GM18868 (cell line): ENCODE data around the gene RUVBL2.

Source experiments
- ATAC-seq: cut with Tn5 transposase; IDR thresholded peaks from one replicate; pipeline ENCODE4 v1.9.1; 2021; ENCODE audit warnings: mild to moderate bottlenecking, moderate library complexity; ENCODE audit not compliant: unreplicated experiment

Gene RUVBL2

DNA sequence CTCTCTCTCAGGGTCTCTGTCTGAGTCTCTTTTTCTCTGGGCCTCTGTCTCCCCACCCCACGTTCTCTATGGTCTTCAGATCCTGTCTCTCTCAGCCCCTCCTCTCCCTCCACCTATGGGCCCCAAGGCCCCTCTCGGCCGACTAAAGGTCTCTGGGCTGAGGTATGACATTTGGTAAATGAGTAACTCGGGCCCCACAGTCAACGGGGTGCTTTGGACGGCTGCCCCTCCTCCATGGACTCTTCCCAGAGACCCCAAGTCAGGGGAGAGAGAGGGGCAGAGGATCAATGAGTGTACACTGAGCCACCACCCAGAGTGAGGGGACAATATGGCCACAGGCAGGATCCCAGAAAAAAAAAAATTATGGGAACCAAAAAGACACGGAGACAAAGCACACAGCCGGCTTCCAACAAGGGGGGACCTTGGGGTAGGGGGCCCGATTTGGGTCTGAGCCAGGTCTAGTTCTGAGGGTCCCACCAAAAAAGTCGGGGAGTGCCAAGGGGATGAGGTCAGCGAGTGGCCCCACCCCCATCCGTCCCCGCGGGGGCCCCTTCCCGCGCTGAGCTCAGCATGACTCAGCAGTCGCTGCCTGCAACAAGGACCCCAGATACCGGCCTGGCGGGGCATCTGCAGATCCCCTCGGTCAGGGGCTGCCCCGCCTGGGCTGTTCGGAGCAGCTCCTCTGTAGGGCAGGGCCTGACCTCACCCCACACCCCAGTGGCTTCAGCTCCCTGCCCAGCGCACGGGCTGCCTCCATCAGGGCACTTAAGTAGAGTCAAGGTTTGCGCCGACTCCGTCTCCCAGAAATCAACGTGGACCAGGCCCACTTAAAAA, 30.1 kb upstream of the RUVBL2 start:
- no peak for ATAC-seq

DNA sequence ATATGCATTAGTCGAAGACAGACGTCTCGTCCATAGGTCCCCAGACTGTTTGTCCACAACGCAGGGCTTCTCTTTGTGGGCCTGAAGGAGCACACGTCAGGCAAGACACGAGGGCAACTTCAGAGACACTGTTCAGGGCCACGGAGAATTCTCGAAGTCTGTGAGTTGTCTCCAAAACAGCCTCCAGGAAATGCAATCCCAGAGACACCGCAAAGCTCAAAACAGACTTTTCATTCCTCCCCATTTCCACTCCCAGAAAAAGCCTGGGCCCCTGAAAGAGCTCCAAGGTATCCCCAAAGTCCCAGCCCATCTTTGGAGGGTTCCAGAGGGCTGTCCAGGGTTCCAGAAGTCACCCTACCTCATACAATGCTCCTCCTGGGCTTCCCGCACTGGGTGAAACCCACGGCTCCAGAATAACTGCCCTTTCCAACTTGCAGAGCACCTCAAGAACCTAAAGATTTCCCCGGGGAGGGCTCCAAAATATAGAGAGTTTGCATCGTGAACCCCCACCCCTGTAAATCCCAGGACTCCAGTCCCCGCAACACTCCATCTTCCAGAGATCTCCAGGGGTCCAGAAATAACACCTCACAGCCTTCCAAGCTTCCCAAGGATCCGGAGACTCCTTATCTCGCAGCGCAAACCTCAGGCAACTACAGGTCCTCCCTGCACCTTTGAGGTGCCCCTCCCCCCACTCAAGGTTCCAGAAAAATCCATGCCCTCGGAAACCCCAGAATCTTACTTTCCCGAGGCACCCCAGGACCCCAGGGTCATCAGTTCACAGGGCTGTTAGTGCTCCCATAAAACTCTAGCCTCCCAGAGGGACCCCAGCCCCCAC, 29.3 kb upstream of the RUVBL2 start:
- no peak for ATAC-seq

DNA sequence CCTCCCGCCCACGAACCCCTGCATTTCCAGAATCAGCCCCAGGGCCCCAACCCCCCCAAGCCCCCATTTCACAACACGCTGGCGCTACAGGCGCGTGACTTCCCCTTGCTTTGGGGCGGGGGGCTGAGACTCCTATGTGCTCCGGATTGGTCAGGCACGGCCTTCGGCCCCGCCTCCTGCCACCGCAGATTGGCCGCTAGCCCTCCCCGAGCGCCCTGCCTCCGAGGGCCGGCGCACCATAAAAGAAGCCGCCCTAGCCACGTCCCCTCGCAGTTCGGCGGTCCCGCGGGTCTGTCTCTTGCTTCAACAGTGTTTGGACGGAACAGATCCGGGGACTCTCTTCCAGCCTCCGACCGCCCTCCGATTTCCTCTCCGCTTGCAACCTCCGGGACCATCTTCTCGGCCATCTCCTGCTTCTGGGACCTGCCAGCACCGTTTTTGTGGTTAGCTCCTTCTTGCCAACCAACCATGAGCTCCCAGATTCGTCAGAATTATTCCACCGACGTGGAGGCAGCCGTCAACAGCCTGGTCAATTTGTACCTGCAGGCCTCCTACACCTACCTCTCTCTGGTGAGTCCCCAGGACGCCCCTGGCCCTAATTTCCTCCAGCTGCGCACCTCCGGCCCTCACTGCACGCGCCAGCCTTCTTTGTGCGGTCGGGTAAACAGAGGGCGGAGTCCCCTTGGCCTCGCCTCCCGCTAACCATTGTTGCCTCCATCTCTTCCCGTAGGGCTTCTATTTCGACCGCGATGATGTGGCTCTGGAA, 28.5 kb upstream of the RUVBL2 start, which contains the start of gene FTL:
FTL (plus strand) TSS at position 270 of the 766 bp plus-strand sequence; CDS start at position 469, 199 bp downstream.
- ATAC-seq, result peak; percentile 58

DNA sequence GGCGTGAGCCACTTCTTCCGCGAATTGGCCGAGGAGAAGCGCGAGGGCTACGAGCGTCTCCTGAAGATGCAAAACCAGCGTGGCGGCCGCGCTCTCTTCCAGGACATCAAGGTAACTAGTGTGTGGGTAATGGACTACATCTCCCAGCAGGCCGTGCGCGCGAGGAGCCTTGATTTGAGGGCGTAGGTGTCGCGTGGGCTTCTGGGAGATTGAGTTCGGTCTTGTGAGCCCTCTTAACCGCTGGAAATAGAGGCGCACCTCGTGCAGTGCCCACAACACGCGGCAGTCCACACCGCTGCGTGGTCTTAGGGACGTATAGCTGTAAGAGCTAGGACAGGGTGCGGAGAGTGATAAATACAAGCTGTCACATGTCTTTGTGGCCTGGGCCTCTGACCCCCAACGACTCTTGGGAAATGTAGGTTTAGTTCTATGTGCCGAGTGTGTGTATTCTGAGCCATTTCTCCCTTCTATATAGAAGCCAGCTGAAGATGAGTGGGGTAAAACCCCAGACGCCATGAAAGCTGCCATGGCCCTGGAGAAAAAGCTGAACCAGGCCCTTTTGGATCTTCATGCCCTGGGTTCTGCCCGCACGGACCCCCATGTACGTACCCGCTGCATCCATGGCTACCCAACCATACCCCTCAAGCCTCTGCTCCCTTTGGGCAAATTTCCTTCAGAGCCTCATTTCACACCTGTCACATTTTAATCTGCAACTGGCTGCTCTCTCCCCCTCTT, 27.7 kb upstream of the RUVBL2 start:
- ATAC-seq, result peak; percentile 15

DNA sequence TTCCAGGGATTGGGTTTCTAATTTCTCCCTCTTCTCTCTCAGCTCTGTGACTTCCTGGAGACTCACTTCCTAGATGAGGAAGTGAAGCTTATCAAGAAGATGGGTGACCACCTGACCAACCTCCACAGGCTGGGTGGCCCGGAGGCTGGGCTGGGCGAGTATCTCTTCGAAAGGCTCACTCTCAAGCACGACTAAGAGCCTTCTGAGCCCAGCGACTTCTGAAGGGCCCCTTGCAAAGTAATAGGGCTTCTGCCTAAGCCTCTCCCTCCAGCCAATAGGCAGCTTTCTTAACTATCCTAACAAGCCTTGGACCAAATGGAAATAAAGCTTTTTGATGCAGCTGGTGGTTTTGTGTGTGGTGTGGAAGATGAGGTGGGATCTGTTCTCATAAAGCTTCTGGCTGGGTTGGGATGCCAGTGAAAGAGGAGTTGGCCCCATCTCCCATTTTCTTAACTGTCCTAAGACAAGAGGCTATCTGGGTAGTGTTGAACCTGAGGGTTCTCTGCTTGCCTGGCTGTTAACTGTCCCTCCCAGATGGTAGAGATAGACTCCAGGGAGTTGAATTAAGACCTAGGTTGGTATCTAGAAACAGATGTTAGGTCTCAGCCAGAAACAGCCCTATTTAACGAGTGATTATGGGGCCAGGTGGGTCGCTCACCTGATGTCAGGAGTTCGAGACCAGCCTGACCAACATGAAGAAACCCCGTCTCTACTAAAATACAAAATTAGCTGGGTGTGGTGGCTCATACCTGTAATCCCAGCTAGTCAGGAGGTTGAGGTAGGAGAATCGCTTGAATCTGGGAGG, 26.9 kb upstream of the RUVBL2 start:
- ATAC-seq, result no peak

DNA sequence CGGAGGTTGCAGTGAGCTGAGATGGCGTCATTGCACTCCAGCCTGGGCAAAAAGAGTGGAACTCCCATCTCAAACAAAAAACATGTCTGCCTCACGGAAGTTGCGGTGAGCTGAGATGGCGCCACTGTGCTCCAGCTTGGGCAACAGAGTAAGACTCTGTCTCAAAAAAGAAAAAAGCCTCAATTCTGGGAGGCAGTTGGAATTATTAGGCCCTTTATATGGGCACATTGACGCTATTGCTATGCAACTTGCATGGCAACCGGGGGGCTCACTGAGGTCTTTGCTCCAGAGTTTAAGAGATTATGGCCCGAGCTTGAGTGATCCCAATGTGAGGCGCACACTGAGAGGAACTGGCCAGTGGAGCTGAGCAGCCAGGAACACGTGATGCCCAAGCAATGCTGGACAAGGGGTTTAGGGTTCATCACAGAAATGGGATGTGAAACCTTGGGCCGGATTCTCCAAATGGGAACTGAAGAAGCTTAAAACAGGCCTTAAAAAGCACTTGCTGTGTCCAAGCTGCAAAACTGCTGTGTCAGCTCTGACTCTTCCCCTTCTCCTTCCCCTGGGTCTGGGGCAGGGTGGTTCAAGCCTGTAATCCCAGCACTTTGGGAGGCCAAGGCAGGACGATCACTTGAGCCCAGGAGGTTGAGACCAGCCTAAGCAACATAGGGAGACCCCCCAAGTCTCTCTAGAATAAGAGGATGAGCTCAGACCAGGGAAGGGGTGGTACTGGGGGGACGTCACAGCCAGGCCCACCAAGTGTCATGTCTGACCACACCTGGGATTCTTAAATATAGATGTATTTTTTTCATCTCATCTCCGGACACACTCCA, 26.1 kb upstream of the RUVBL2 start:
- ATAC-seq, result no peak

DNA sequence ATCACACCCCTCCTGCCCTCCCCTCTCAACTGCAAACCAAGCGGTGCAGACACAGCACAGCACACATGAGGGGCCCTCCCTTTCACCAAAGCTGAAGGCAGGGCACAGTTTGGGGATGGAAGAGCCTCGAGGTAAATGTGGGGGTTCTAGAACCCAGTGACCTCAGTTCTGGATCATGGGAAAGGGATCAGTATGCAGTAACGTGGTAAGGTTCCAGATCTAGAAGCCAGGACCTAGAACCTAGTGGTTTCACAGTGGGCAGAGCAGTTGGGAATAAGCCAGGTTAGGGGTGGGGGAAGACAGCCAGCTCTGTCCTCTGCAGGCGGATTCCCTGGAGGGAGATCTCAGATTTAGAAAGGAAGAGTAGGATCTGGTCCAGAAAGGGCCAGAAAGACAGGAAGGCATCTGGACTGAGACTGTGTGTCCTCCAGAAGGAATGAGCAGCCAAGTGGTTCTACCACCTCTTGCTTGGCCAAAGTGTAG, 25.5 kb upstream of the RUVBL2 start:
- no peak for ATAC-seq

DNA sequence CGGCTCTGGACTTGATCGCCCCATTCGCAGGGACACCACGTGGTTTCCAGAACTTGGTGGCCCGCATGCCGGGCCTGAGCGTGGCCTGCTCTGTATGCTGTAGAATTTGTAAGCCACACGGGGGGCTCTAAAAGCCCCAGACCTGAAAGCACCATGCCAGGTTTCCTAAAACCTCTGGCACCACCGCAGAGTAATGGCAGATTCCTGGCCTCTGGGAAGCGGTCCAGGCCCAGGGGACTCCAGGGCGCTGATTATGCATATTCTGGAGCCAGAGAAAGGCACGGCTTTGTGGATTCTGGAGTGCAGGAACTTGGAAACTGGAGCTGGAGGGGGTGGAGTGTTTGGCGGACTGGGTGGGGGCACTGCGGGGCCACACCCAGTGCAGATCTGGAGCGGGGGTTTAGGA, 24.9 kb upstream of the RUVBL2 start:
- ATAC-seq, result no peak

DNA sequence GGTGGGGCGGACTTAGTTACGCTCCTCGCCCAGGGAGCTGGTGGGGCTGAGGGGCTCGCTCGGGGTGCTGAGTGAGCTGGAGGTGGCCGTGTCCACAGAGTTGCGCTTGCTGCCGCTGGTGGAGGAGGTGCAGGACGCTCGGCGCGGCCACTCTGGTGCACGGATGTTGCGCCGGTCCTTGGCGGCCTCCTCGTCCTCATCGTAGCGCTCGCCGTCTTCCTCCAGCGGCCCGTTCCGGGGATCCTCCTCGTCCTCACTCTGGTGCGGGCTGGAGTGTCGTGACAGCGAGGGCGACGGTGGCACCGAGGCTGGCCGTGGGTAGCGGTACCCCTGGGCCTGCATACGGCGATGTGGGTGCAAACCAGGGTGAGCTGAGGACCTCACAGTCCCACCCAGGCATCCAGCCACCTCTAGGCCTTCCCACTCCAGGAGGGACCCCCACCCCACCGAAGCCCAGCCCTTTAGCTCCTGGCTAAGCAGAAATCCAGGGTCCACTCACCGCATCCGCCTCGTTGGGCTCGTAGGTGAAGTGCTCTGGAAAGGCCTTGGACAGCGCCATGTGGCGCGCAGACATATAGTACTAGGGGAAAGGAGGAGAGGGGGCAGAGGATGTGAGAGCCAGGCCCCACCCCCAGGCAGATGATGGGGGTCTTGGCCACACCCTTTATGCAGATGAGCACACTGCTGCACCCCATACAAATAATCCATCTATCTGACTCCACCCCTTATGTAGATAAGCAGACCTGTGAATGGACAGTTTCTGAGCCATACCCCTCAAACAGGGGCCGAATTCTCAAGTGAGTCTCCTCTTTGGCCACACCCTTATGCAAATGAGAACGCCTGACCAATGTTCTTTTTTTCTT, 24.2 kb upstream of the RUVBL2 start:
- no peak for ATAC-seq

DNA sequence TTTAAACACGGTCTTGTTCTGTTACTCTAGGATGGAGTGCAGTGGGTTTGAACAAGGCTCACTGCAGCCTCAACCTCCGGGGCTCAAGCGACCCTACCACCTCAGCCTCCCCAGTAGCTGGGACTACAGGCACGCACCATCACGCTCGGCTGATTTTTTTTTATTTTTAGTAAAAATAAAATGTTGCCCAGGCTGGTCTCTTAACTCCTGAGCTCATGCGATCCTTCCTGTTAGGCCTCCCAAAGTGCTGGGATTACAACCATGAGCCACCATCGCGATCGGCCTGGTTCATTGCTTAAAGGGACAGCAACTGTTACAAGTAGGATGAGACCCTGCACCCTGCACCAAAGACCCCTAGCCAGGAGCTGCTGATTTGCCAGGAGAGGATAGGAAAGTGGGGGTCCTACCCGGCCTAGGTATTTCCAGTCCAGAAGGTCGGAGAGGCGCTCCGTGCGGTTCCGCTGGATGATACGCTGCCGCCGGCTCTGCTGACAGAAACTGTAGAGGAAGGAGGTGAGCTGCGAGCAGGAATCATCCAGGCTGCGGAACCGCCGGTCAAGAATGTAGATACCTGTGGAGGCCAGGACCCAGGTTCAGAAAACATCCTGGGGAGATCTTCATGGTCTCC, 23.4 kb upstream of the RUVBL2 start:
- ATAC-seq, result no peak

DNA sequence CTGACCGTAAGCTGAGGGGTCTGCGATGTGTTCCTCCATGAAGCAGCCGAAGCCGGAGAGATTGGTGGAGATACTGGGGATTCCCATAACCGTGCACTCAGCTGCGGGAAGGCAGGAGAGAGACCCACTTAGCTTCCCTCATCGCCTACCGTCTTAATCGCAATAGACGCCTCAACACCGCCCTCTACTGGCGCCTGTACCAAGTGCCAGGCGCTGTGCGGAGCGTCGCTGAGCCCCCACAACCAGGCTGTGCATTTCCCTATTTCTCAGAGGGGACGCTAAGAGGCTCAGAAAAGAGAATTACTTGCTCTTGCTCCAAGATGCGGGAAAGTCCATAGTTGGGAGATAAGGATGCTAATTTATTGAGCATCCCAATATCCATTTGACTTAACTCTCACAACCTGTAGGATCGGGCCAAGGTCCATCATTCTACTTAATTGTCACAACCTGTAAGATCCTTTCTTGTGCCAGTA, 22.7 kb upstream of the RUVBL2 start:
- ATAC-seq, result no peak

DNA sequence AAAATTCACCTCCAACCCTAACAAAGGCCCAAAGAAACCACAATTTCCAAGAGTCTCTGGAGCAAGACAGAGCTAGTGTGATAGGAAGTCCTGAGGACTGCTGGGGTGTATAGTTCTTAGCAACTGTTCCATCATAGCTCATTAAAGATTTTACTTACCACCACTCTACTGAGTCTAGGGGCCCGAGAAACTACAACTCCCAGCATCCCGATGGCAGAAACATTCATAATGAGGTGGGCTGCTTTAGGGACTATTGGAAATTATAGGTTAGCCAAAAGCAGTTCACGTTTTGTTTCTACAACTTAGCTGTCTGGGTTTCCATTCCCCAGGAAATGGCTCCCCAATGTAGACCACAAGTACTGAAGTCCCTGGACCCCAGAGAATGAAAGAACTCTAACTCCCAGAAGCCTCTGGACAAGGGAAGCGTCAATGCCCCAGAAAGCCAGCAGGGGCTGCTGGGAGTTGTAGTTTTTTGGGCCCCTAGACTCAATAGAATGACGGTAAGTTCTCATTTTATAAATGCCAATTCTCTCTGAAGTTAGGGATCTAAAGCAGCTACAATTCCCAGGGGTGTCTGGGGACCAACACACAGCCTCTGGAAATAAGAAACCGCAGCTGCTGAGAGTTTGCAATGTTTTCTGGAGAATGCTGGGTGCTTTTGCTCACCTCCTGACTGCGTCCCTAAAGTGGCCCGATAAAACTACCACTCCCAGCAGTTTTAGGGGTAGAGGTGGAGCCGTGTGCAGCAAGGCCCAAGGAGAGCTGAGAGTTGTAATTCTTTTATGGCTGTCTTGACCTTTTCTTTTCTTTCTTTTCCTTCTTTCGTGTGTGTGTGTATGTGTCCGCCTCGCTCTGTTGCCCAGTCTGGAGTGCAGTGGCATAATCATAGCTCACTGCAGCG, 17.5 kb upstream of the RUVBL2 start:
- no peak for ATAC-seq

DNA sequence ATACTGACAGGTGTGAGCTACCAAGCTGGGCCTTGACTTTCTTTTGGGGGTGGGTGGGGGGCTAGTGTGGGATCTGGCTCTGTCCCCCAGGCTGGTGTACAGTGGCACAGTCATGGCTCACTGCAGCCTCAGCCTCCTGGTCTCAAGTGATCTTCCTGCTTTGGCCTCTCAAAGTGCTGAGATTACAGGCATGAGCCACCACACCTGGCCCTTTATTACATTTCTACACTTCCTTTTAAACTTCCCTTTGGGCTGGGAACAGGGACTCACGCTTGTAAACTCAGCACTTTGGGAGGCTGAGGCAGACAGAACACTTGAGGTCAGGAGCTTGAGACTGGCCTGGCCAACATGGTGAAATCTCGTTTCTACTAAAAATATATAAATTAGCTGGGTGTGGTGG, 16.6 kb upstream of the RUVBL2 start:
- ATAC-seq, result no peak

DNA sequence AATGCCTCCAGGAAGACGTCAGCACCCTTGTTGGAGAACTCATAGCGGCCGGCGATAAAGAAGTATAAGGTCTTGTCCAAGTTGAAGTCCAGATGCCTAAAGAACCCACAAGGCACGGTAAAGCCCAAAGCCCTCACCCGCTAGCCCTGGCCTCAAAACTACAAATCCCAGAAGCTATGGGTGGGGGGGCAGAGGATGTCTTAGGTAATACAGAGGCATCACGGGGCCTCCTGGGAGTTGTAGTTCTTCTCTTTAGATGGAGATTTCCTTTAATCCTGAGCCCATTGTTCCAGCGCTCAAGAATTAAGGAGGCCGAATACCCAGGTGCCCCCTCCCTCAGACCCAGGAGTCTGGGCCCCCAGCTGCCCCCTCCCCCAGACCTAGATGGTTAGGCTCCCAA, 11.4 kb upstream of the RUVBL2 start:
- no peak for ATAC-seq

DNA sequence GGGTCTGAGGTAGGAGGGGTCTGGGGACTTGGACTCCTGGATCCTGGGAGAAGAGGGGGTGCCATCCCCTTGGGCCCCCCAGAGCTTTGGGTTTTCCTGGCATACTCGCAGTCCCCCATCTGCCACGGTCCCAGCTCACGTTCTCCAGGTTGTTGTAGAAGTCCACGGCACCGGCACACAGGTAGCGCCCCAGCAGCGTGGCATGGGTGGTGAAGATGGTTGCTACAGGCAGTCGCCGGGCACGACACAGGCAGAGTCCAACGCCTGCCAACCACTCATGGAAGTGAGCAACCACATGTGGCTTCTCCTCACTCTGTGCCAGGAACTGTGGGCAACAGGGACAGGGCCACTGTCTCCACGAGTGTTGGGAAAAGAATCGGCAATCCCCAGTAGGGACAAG, 8.0 kb upstream of the RUVBL2 start:
- no peak for ATAC-seq

DNA sequence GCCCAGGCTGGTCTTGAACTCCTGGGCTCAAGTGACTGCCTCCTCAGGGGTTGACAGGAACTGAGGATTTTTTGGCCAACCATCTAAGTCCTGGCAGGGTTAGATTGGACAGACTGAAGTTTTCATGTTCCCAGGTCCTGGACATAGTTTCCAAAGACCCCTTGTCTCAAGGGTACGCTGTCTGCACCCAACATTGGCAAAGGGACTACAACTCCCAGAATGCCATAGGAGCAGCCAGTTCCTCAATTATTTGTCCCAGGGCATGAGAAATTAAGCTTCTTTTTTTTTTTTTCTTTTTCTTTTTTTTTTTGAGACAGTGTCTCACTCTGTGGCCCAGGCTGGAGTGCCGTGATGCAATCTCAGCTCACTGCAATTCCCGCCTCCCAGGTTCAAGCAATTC, 7.5 kb upstream of the RUVBL2 start:
- no peak for ATAC-seq
